ENCODE results near the gene KCNH1. TPM values are rescaled to one million over a fixed set of nuclear protein-coding genes. Genes with fewer than 3 reads are reported as not detected.

KCNH1 gene
- total RNA-seq, 1 experiment from 2014 or later = not detected

DNA sequence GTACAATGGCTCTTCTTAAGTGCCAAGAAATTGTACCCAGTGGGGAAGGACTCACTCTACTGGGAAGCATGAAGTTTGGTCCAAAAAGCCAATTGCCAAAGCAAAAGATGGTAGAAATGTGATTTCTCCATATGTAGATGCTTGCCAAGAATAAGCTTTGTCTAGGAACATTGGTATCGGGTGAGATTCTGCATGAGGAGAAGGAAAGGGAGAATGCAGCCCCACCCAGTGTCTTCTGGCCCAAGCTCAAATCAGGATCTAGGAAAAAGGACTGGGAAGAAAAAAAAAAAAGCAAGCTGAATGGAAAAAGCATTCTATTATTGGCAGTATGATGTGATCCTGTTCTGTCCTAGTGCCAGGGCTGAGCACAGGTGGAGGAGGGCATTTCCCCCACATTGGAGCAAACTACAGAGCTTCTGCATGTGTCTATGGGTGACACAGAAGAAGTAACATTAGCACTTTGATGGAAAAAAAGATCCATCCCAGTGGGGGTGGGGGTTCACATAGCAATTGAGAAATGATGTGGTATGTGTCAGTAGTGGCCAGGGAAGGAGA, 226.6 kb downstream of the KCNH1 start:
- TF ChIP-seq, protein P1, sequence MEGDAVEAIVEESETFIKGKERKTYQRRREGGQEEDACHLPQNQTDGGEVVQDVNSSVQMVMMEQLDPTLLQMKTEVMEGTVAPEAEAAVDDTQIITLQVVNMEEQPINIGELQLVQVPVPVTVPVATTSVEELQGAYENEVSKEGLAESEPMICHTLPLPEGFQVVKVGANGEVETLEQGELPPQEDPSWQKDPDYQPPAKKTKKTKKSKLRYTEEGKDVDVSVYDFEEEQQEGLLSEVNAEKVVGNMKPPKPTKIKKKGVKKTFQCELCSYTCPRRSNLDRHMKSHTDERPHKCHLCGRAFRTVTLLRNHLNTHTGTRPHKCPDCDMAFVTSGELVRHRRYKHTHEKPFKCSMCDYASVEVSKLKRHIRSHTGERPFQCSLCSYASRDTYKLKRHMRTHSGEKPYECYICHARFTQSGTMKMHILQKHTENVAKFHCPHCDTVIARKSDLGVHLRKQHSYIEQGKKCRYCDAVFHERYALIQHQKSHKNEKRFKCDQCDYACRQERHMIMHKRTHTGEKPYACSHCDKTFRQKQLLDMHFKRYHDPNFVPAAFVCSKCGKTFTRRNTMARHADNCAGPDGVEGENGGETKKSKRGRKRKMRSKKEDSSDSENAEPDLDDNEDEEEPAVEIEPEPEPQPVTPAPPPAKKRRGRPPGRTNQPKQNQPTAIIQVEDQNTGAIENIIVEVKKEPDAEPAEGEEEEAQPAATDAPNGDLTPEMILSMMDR (conservative IDR thresholded peaks at IDR 0.05; ENCODE audit: low read depth, low read length) = no peak
- no peak for TF ChIP-seq EZH2 (IDR thresholded peaks at IDR 0.05; ENCODE audit: borderline replicate concordance, low read depth, low read length, poor library complexity, severe bottlenecking)
- Histone ChIP-seq H3K9me3 (ENCODE audit: low read depth, low read length, poor library complexity, severe bottlenecking) (no peaks in the 10 kb centered on the region), H3K36me3 (ENCODE audit: insufficient read depth, low read length, poor library complexity, severe bottlenecking) (no peaks in the 10 kb centered on the region), H3K4me1 (ENCODE audit: insufficient read depth, low read length, poor library complexity, severe bottlenecking) (no peaks in the 10 kb centered on the region), H3K27me3 (replicated peaks; ENCODE audit: insufficient read depth, low read depth, low read length, poor library complexity) (peaks cover 82% of the 10 kb centered on the region), H3K27ac (ENCODE audit: low read depth, low read length, poor library complexity, severe bottlenecking) (no peak overlapping the region), H3K4me3 (ENCODE audit: low read depth, low read length, poor library complexity, severe bottlenecking) (no peak overlapping the region)
- no TSS peak for BruUV-seq (replicated peaks)
- intact Hi-C loops (cut with micrococcal nuclease; ENCODE audit: unreplicated experiment) = no loop called here
- ChIA-PET POLR2A (ENCODE audit: low non-redundant PET) (no interaction called here), CTCF (no interaction called here)
- DNase-seq (ENCODE audit: low spot score) = no peak

DNA sequence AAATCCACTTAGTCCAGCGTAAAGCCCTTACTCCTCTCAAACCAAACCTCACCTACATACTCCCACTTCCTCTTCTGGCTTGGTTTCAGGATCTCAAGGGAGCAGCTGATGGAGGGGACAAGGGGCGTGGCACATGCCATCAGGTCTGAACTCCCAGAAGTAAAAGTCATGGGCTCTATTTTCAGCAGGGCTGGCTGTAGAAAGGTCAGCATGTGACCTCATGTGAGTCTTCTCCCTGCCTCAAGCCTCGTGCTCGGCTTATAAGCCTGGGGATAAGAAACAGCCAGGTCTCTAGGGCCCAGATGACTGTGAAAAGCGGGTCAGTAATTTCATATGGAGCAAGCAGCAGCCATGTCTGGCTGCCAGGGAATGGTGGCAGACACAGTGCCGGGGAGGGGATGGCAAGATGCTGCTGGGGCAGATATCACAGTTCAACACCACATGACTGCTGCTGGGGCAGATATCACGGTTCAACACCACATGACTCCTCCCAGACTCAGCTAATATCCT, 227.9 kb downstream of the KCNH1 start:
- ChIA-PET POLR2A (ENCODE audit: low non-redundant PET) (no interaction called here), CTCF (no interaction called here)
- no peak for DNase-seq (ENCODE audit: low spot score)
- H3K4me3 ChIP-seq (ENCODE audit: low read depth, low read length, poor library complexity, severe bottlenecking) = no peak overlapping the region
- no peak for TF ChIP-seq EZH2 (IDR thresholded peaks at IDR 0.05; ENCODE audit: borderline replicate concordance, low read depth, low read length, poor library complexity, severe bottlenecking)
- TF ChIP-seq, protein P1 (conservative IDR thresholded peaks at IDR 0.05; ENCODE audit: low read depth, low read length) = no peak
- no peak overlapping the region for H3K27ac ChIP-seq (ENCODE audit: low read depth, low read length, poor library complexity, severe bottlenecking)
- BruUV-seq (replicated peaks) = no TSS peak
- H3K27me3 ChIP-seq (replicated peaks; ENCODE audit: insufficient read depth, low read depth, low read length, poor library complexity) = peaks cover 81% of the 10 kb centered on the region
- intact Hi-C loops (cut with micrococcal nuclease; ENCODE audit: unreplicated experiment) = no loop called here
- no peaks in the 10 kb centered on the region for H3K9me3 ChIP-seq (ENCODE audit: low read depth, low read length, poor library complexity, severe bottlenecking)
- H3K36me3 ChIP-seq (ENCODE audit: insufficient read depth, low read length, poor library complexity, severe bottlenecking) = no peaks in the 10 kb centered on the region
- no peaks in the 10 kb centered on the region for H3K4me1 ChIP-seq (ENCODE audit: insufficient read depth, low read length, poor library complexity, severe bottlenecking)

DNA sequence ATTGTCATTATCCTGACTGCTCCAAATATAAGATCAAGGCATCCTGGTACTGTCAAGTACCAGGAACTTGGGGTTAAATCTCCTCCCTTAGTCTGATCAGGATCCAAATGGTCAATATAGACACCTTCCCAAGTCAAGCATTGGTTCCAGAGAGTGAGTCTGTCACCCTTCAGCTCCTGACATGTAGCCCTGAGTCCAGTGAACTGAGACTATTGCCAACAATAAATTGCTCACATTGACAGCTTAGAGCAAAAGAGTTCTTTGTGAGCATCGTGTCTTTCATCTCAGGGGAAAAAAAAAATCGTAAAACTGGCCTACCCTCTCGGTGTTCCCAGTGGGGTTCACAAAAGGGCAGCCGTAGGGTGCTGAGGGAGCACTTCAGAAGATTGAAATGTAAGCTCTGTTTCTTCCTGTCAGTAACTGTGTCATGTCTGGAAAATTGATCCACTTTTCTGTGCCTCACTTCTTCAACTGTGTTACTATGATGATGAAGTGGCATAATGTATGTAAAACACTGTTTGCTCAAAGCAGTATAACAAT, 228.5 kb downstream of the KCNH1 start:
- no peak for DNase-seq (ENCODE audit: low spot score)
- CTCF ChIA-PET = no interaction called here
- TF ChIP-seq EZH2 (IDR thresholded peaks at IDR 0.05; ENCODE audit: borderline replicate concordance, low read depth, low read length, poor library complexity, severe bottlenecking) = no peak
- TF ChIP-seq, protein P1 (conservative IDR thresholded peaks at IDR 0.05; ENCODE audit: low read depth, low read length) = no peak
- H3K36me3 ChIP-seq (ENCODE audit: insufficient read depth, low read length, poor library complexity, severe bottlenecking) = no peaks in the 10 kb centered on the region
- intact Hi-C loops (cut with micrococcal nuclease; ENCODE audit: unreplicated experiment) = no loop called here
- POLR2A ChIA-PET (ENCODE audit: low non-redundant PET) = no interaction called here
- no peaks in the 10 kb centered on the region for H3K4me1 ChIP-seq (ENCODE audit: insufficient read depth, low read length, poor library complexity, severe bottlenecking)
- no TSS peak for BruUV-seq (replicated peaks)
- H3K9me3 ChIP-seq (ENCODE audit: low read depth, low read length, poor library complexity, severe bottlenecking) = no peaks in the 10 kb centered on the region
- no peak overlapping the region for H3K27ac ChIP-seq (ENCODE audit: low read depth, low read length, poor library complexity, severe bottlenecking)
- no peak overlapping the region for H3K4me3 ChIP-seq (ENCODE audit: low read depth, low read length, poor library complexity, severe bottlenecking)
- H3K27me3 ChIP-seq (replicated peaks; ENCODE audit: insufficient read depth, low read depth, low read length, poor library complexity) = peaks cover 84% of the 10 kb centered on the region

Data from A673 (cell line).